A549 (cell line): ENCODE data around the gene CDK14.

Experiments
- EP300 ChIP-seq, 2 experiments: fragments of >200 bp; sonication (Bioruptor Twin); formaldehyde crosslinking; IDR thresholded peaks; 2 replicates in 1 of 2; 3 replicates in 1 of 2; pipeline ENCODE4 v1.6.1; 2016 to 2017
- JUNB ChIP-seq: fragments of >200 bp; sonication (Bioruptor Twin); formaldehyde crosslinking; IDR thresholded peaks from 2 replicates; pipeline ENCODE4 v1.6.1; 2016

DNA sequence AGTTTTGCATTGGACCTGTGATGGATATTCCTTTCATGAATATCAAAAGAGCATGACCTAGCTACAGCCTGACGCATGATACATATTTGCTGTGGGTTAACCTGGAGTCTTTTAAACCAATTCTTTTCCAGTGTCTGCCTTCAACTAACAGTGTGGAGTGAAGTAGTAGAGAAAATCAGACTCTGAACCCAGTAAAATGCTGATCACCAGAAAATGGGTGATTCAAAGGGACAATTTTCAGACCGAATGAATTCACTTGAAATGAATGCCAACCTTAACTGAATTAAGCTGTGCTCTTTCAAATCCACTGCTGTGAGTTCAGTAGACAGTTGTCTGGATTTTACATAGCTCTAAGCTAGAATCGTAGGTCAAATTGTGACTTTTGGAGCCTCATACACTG, 123.0 kb downstream of the CDK14 start:
- TF ChIP-seq EP300 (IDR thresholded peaks at IDR 0.05), result no peak
- TF ChIP-seq JUNB, result no peak
